Activated CD4-positive, alpha-beta memory T cell treated with anti-CD3 and anti-CD28 coated beads, Interleukin-2, amount 10 ng/mL, durations not matched to agents 7 days and 5 days (primary cell): ENCODE results near the gene SCAMP4. TPM values are rescaled to one million over a fixed set of nuclear protein-coding genes. Genes with fewer than 3 reads are reported as not detected.

ENCODE experiments used
- CTCF ChIA-PET: fragments of 350-600 bp; sonication (Branson Sonifier 250); formaldehyde crosslinking; loops from one replicate; lab custom pipeline; 2021; ENCODE audit warnings: antibody characterized with exemption, inconsistent platforms; lab: Charles Lee
- POLR2A ChIA-PET: fragments of 350-600 bp; sonication (Branson Sonifier 250); formaldehyde crosslinking; loops from one replicate; lab custom pipeline; 2021; ENCODE audit warnings: antibody characterized with exemption; lab: Charles Lee
- DNase-seq: peaks from one replicate; pipeline ENCODE4 v3.0.0-alpha.2; 2020
- H3K27ac Mint-ChIP-seq: one replicate; pipeline ENCODE4 v1.8.0; 2021; ENCODE audit warnings: mild to moderate bottlenecking, mixed read lengths
- H3K27me3 Mint-ChIP-seq: one replicate; pipeline ENCODE4 v1.8.0; 2021; ENCODE audit warnings: mixed read lengths
- H3K36me3 Mint-ChIP-seq: one replicate; pipeline ENCODE4 v1.8.0; 2021; ENCODE audit warnings: low read depth, mixed read lengths
- H3K4me1 Mint-ChIP-seq: one replicate; pipeline ENCODE4 v1.8.0; 2021; ENCODE audit warnings: mixed read lengths
- H3K4me3 Mint-ChIP-seq: one replicate; pipeline ENCODE4 v1.8.0; 2021; ENCODE audit warnings: mild to moderate bottlenecking, mixed read lengths
- H3K9me3 Mint-ChIP-seq: one replicate; pipeline ENCODE4 v1.8.0; 2021; ENCODE audit warnings: mixed read lengths
- total RNA-seq, 2 experiments: library from RNA; stranded (reverse); gene quantifications; one replicate each; pipeline ENCODE4 v1.2.3, GENCODE V29; 2021

The SCAMP4 gene
- total RNA-seq, 2 experiments from 2014 or later, result 36.5 to 39.7 TPM

DNA sequence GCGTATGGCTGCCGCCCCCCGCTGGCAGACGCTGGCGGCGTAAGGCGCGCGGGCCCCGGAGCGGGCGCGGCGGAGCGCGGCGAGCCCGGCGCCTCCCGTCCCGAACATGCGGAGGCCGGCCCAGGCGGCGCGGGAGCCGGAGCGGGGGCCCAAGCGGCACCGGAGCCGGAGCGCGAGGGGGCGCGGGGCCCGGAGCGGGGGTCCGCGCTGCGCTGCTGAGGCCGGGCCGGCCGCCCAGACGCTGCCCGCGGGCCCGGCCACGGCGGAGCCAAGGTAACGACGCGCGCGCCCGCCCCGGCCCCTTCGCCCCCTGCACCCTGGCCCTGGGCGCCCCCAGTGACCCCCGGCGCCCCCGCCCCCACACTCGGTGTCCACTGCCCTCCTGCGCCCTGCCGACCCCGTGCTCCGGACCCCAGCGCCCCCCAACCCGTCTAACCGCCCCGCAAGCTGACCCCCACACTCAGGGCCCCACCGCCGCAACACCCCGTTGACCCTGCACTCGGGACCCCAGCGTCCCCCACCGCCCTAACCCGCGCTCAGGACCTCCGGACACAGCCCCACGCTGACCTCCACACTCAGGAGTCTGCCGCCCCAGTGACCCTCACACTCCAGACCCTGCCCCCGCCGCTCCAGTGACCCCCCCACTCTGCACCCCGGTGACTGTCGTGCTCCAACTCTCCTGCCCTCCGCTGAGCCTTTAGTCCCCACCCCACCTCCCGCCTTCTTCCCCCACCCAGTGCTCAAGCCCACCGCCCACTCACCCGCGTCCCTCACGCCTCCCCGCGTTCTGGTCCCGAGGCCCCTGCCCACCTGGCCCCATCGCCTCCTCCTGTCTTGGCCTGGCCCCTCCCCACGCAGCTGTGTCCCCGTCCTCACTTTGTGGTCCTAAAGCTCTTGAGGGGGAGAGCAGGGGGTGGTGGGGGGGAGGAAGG lies 36.2 kb downstream of the SCAMP4 start, which contains the start of gene CSNK1G2:
Gene CSNK1G2, plus strand, starts transcription at position 27 of the 932 bp plus-strand sequence. CDS start 28,601 bp downstream, outside the sequence.
- POLR2A ChIA-PET, result interaction anchor here (1.2 to 2.1 kb wide), 9 partner anchors 14 to 142 kb away, joined by 3 to 7 read pairs (median 4); no protein-coding TSS in a partner anchor
- CTCF ChIA-PET, result interaction anchor here (1.6 kb wide), 2 partner anchors 13 to 77 kb away, joined by 3 to 8 read pairs; no protein-coding TSS in a partner anchor
- H3K4me1 Mint-ChIP-seq, result peaks cover 47% of the 10 kb centered on the region

GRCh38 chr19:1942078-1942933 lies 37.1 kb downstream of the SCAMP4 start:
- H3K4me3 Mint-ChIP-seq, result peak overlapping the region; percentile 95
- peak; percentile 85 for DNase-seq
- H3K9me3 Mint-ChIP-seq, result no peaks in the 10 kb centered on the region
- POLR2A ChIA-PET, result interaction anchor here (0.9 to 2.1 kb wide), 13 partner anchors 9 to 385 kb away, joined by 3 to 7 read pairs (median 4); no protein-coding TSS in a partner anchor
- CTCF ChIA-PET, result interaction anchor here (0.8 to 1.7 kb wide), 6 partner anchors 12 to 153 kb away, joined by 3 to 8 read pairs (median 3); no protein-coding TSS in a partner anchor
- H3K27me3 Mint-ChIP-seq, result no peaks in the 10 kb centered on the region
- peaks cover 24% of the 10 kb centered on the region for H3K36me3 Mint-ChIP-seq
- H3K4me1 Mint-ChIP-seq, result peaks cover 45% of the 10 kb centered on the region
- peak overlapping the region; percentile 92 for H3K27ac Mint-ChIP-seq

More for the DNA sequence above, 36.2 kb downstream of the SCAMP4 start, which contains the start of gene CSNK1G2:
- peak within 1 kb of the TSS; percentile 96 for H3K27ac Mint-ChIP-seq
- H3K27me3 Mint-ChIP-seq, result no peaks in the 10 kb centered on the region
- no peak for DNase-seq
- H3K9me3 Mint-ChIP-seq, result no peaks in the 10 kb centered on the region
- peaks cover 26% of the 10 kb centered on the region for H3K36me3 Mint-ChIP-seq
- H3K4me3 Mint-ChIP-seq, result peak within 1 kb of the TSS; percentile 95

DNA sequence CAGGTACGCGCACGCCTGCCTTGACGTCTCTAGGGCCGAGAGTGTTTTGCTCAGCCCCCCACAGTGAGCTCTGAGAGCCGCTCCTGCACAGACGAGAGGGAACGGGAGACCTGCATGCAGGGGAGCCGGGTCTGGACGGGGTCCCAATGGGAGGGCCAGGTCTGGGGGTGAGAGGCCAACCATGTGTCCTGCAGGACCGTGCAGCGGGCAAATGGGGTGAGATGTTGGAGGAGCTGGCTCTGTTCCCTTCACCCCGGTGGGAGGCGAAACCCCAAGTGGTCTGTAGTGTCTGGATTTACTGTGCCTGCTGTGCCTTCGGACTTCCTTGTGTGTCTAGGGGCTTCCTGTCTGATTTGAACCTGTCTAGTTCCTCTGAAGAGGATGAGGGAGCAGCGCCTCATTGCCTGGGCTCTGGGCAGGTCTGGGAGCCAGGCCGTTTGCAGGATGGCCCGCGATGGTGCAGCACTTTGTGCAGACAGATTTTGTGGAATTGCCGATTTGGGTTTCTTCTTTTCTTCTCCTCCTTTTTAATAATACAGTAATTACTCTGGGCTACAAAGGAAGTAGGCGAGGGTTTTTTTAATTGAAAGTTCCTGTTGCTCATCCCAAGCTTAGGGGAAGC lies 37.8 kb downstream of the SCAMP4 start:
- Mint-ChIP-seq H3K27me3 (no peaks in the 10 kb centered on the region), H3K4me3 (peak overlapping the region; percentile 95), H3K9me3 (no peaks in the 10 kb centered on the region), H3K27ac (peak overlapping the region; percentile 92), H3K36me3 (peaks cover 25% of the 10 kb centered on the region), H3K4me1 (peaks cover 39% of the 10 kb centered on the region)
- DNase-seq, result no peak
- ChIA-PET CTCF (interaction anchor here (0.8 to 1.7 kb wide), 6 partner anchors 13 to 152 kb away, joined by 3 to 8 read pairs (median 3); no protein-coding TSS in a partner anchor), POLR2A (interaction anchor here (0.9 to 2.1 kb wide), 12 partner anchors 10 to 385 kb away, joined by 3 to 7 read pairs (median 4); no protein-coding TSS in a partner anchor)

GRCh38 chr19:1943661-1944087 lies 38.5 kb downstream of the SCAMP4 start:
- POLR2A ChIA-PET, result interaction anchor here (1.0 kb wide), 1 partner anchor 108 kb away, joined by 3 read pairs; no protein-coding TSS in a partner anchor
- Mint-ChIP-seq H3K9me3 (no peaks in the 10 kb centered on the region), H3K27ac (peak overlapping the region; percentile 92), H3K4me3 (peak overlapping the region; percentile 95), H3K36me3 (peaks cover 25% of the 10 kb centered on the region), H3K27me3 (no peaks in the 10 kb centered on the region), H3K4me1 (peaks cover 40% of the 10 kb centered on the region)
- CTCF ChIA-PET, result interaction anchor here (1.1 to 1.7 kb wide), 2 partner anchors 126 to 152 kb away, joined by 3 to 5 read pairs; no protein-coding TSS in a partner anchor
- no peak for DNase-seq

DNA sequence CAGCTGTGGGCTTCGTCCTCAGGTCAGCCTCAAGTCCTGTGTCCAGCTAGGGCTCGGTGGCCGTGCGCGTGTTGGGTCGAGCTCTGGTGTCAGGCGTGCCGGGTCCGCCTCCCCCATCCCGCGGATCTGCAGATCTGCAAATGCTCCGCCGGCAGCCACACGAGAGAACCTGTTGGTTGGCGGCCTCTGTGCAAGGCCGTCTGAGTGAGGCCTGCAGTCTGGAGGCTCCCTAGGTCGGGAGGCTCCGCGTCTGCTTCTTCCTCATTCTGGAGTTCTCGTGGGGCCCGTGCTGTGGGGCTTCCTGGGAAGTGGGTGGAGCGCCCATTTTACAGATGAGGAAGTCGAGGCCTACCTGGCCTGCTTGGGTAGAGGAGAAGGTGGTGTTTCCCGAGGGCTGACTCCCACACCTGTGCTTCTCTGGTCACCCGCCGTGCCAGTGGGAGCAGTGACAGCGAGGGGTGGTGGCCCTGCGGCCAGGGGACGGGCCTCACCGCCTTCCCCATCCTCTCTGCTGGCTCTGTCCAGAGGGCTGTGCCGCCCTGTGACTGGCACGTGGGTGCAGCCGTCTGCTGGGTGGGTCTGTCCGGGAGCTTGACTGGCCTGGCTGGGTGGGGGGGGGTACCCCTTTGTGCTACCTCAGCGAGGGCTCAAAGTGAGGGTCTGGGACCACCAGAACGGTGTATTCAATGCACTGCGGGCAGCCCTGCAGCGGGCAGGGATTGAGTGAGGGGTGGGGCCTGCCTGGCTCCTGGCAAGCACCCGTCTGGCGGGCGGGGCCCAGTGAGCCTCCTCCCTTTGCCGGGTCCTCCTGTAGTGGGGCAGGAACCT lies 39.1 kb downstream of the SCAMP4 start:
- Mint-ChIP-seq H3K36me3 (peaks cover 32% of the 10 kb centered on the region), H3K9me3 (no peaks in the 10 kb centered on the region), H3K4me1 (peaks cover 42% of the 10 kb centered on the region), H3K4me3 (peak overlapping the region; percentile 95), H3K27me3 (no peaks in the 10 kb centered on the region), H3K27ac (peak overlapping the region; percentile 31)
- no peak for DNase-seq
- POLR2A ChIA-PET, result interaction anchor here (1.0 kb wide), 1 partner anchor 107 kb away, joined by 3 read pairs; no protein-coding TSS in a partner anchor
- CTCF ChIA-PET, result interaction anchor here (1.6 to 1.7 kb wide), 2 partner anchors 125 to 150 kb away, joined by 3 to 5 read pairs; no protein-coding TSS in a partner anchor

DNA sequence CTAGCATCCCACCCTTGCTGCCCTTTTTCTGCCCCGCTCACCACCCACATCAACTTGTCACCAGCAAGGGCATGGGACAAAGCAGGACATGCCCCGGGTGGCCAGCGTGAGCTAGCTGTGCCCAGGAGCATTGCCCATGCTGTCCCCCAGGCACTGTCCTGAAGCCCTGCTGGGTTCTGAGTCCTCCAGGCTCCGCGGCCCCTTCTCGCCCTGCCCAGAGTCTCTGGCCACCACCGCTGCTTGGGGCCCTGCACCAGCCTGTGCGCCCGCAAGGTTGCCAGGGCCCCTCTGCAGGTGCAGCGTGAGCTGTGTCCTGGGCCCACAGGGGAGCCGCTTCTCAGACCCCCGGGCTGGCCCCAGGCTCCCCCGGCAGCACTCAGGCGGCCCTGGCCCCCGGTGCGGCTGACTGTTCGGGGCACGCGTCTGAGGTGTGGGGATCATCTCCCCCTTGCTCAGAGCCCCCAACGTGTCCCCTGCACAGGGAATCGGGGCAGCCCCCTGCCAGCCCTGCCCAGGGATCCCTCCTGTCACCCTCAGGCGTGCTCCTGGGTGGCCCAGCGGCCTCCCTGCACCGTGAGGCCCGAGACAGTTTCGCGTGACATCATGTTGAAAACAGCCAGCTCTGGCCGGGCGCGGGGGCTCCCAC lies 39.8 kb downstream of the SCAMP4 start:
- no peaks in the 10 kb centered on the region for H3K9me3 Mint-ChIP-seq
- peak overlapping the region; percentile 40 for H3K27ac Mint-ChIP-seq
- DNase-seq, result no peak
- peaks cover 39% of the 10 kb centered on the region for H3K4me1 Mint-ChIP-seq
- ChIA-PET CTCF (interaction anchor here (0.7 to 1.7 kb wide), 7 partner anchors 8 to 149 kb away, joined by 3 to 7 read pairs (median 3); no protein-coding TSS in a partner anchor), POLR2A (interaction anchor here (0.9 kb wide), 1 partner anchor 18 kb away, joined by 6 read pairs; no protein-coding TSS in a partner anchor)
- H3K4me3 Mint-ChIP-seq, result no peak overlapping the region
- peaks cover 33% of the 10 kb centered on the region for H3K36me3 Mint-ChIP-seq
- H3K27me3 Mint-ChIP-seq, result no peaks in the 10 kb centered on the region

DNA sequence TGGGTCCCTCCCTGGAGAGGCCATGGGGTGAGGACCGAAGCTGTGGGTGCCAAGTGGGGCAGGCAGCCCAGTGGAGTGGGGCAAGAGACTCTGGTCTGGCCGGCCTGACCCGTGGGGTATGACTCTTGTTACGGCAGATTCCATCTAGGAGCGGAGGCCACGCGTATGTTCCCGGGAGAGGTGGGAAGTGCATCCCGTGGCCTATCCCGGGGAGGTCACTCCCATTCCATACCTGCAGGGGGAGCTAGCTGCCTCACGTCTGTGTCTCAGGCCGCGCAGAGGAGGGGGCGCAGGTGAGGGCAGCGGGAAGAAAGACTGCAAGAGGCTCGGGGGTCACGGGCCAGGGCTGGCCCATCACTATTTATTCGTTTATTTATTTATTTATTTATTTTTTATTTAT lies 40.7 kb downstream of the SCAMP4 start:
- ChIA-PET POLR2A (interaction anchor here (0.9 kb wide), 1 partner anchor 19 kb away, joined by 6 read pairs; no protein-coding TSS in a partner anchor), CTCF (interaction anchor here (0.9 to 1.7 kb wide), 9 partner anchors 9 to 148 kb away, joined by 3 to 7 read pairs (median 3); no protein-coding TSS in a partner anchor)
- Mint-ChIP-seq H3K4me3 (no peak overlapping the region), H3K9me3 (no peaks in the 10 kb centered on the region), H3K4me1 (peaks cover 43% of the 10 kb centered on the region), H3K27me3 (no peaks in the 10 kb centered on the region), H3K36me3 (peaks cover 34% of the 10 kb centered on the region), H3K27ac (no peak overlapping the region)
- peak; percentile 39 for DNase-seq

GRCh38 chr19:1947651-1948209 lies 42.5 kb downstream of the SCAMP4 start:
- H3K9me3 Mint-ChIP-seq, result no peaks in the 10 kb centered on the region
- H3K4me1 Mint-ChIP-seq, result peaks cover 50% of the 10 kb centered on the region
- peaks cover 32% of the 10 kb centered on the region for H3K36me3 Mint-ChIP-seq
- no peak overlapping the region for H3K27ac Mint-ChIP-seq
- H3K27me3 Mint-ChIP-seq, result no peaks in the 10 kb centered on the region
- DNase-seq, result no peak
- H3K4me3 Mint-ChIP-seq, result no peak overlapping the region
- ChIA-PET POLR2A (no interaction called here), CTCF (interaction anchor here (0.6 kb wide), 1 partner anchor 637 kb away, joined by 3 read pairs; no protein-coding TSS in a partner anchor)

GRCh38 chr19:1949304-1950101 lies 44.3 kb downstream of the SCAMP4 start:
- H3K4me1 Mint-ChIP-seq, result peaks cover 34% of the 10 kb centered on the region
- ChIA-PET POLR2A (no interaction called here), CTCF (no interaction called here)
- no peaks in the 10 kb centered on the region for H3K9me3 Mint-ChIP-seq
- H3K27me3 Mint-ChIP-seq, result no peaks in the 10 kb centered on the region
- H3K27ac Mint-ChIP-seq, result no peak overlapping the region
- H3K36me3 Mint-ChIP-seq, result peaks cover 31% of the 10 kb centered on the region
- no peak overlapping the region for H3K4me3 Mint-ChIP-seq
- DNase-seq, result no peak

- POLR2A ChIA-PET, result interaction anchor here (0.5 kb wide), 1 partner anchor 466 kb away, joined by 3 read pairs; no protein-coding TSS in a partner anchor
Measured at GRCh38 chr19:1950640-1951039, 45.4 kb downstream of the SCAMP4 start.

More at GRCh38 chr19:1950640-1951039, 45.4 kb downstream of the SCAMP4 start:
- Mint-ChIP-seq H3K36me3 (peaks cover 31% of the 10 kb centered on the region), H3K27me3 (no peaks in the 10 kb centered on the region), H3K4me1 (peaks cover 30% of the 10 kb centered on the region), H3K9me3 (no peaks in the 10 kb centered on the region), H3K27ac (no peak overlapping the region), H3K4me3 (no peak overlapping the region)
- no peak for DNase-seq
- CTCF ChIA-PET, result no interaction called here
